SK-N-SH treated with all-trans-retinoic acid at 6 μM for 48 hours (cell line): ENCODE measurements around the gene ERGIC1.

ENCODE experiments used
- ATAC-seq: fragments of 200-7000 bp; cut with Tn5 transposase; 3 replicates; pipeline ENCODE4 v1.9.1; 2020; ENCODE audit warnings: mild to moderate bottlenecking, moderate library complexity
- ARNTL ChIP-seq: fragments of 450-650 bp; formaldehyde crosslinking; IDR thresholded peaks from 2 replicates; pipeline ENCODE4 v1.5.0; 2020; ENCODE audit warnings: low read depth, mild to moderate bottlenecking, moderate library complexity, borderline replicate concordance
- BACH2 ChIP-seq: fragments of 250-450 bp; sonication (Bioruptor Pico); IDR thresholded peaks from 2 replicates; pipeline ENCODE4 v1.9.0; 2021; ENCODE audit warnings: mild to moderate bottlenecking, borderline replicate concordance
- CSDC2 ChIP-seq: fragments of 250-450 bp; sonication (Bioruptor Pico); IDR thresholded peaks from 2 replicates; pipeline ENCODE4 v1.5.0; 2020; ENCODE audit warnings: mild to moderate bottlenecking, moderate library complexity
- GLIS3 ChIP-seq: fragments of 250-450 bp; sonication (Bioruptor Pico); IDR thresholded peaks from 2 replicates; pipeline ENCODE4 v1.5.0; 2020; ENCODE audit warnings: mild to moderate bottlenecking, moderate library complexity
- ISL1 ChIP-seq: fragments of 250-450 bp; sonication (Bioruptor Pico); IDR thresholded peaks from 2 replicates; pipeline ENCODE4 v2.1.2; 2022; ENCODE audit warnings: mild to moderate bottlenecking, moderate library complexity
- OSR1 ChIP-seq: fragments of 250-450 bp; sonication (Bioruptor Pico); IDR thresholded peaks from 2 replicates; pipeline ENCODE4 v1.8.0; 2022; ENCODE audit warnings: moderate library complexity, mild to moderate bottlenecking, inconsistent platforms
- PPARA ChIP-seq: fragments of 250-450 bp; sonication (Bioruptor Pico); IDR thresholded peaks from 2 replicates; pipeline ENCODE4 v1.5.0; 2020; ENCODE audit warnings: mild to moderate bottlenecking, borderline replicate concordance
- RARB ChIP-seq: fragments of 250-450 bp; sonication (Bioruptor Pico); IDR thresholded peaks from 2 replicates; pipeline ENCODE4 v1.8.0; 2021; ENCODE audit warnings: mild to moderate bottlenecking, moderate library complexity
- SNAI2 ChIP-seq: fragments of 250-450 bp; sonication (Bioruptor Pico); IDR thresholded peaks from 2 replicates; pipeline ENCODE4 v1.5.0; 2020; ENCODE audit warnings: mild to moderate bottlenecking, moderate library complexity
- TCF4 ChIP-seq: fragments of 250-450 bp; sonication (Bioruptor Pico); IDR thresholded peaks from 2 replicates; pipeline ENCODE4 v1.8.0; 2021; ENCODE audit warnings: mild to moderate bottlenecking, moderate library complexity, borderline replicate concordance
- TOX ChIP-seq: fragments of 250-450 bp; sonication (Bioruptor Pico); IDR thresholded peaks from 2 replicates; pipeline ENCODE4 v1.8.0; 2021; ENCODE audit warnings: mild to moderate bottlenecking, moderate library complexity, borderline replicate concordance
- ZC3H10 ChIP-seq: fragments of 250-450 bp; sonication (Bioruptor Pico); IDR thresholded peaks from 2 replicates; pipeline ENCODE4 v1.5.1; 2021; ENCODE audit warnings: mild to moderate bottlenecking, moderate library complexity
- ZFP3 ChIP-seq: fragments of 250-450 bp; sonication (Bioruptor Pico); IDR thresholded peaks from 2 replicates; pipeline ENCODE4 v1.5.0; 2020; ENCODE audit warnings: mild to moderate bottlenecking, moderate library complexity
- ZFP30 ChIP-seq: fragments of 450-650 bp; formaldehyde crosslinking; IDR thresholded peaks from 2 replicates; pipeline ENCODE4 v1.5.0; 2022; ENCODE audit warnings: mild to moderate bottlenecking, moderate library complexity
- ZNF565 ChIP-seq: fragments of 450-650 bp; formaldehyde crosslinking; conservative IDR thresholded peaks from 2 replicates; pipeline ENCODE4 v1.5.0; 2020; ENCODE audit warnings: low read depth, mild to moderate bottlenecking, moderate library complexity
- ZNF70 ChIP-seq: fragments of 450-650 bp; formaldehyde crosslinking; IDR thresholded peaks from 2 replicates; pipeline ENCODE4 v1.5.0; 2020; ENCODE audit warnings: mild to moderate bottlenecking, moderate library complexity
- ZNF8 ChIP-seq: fragments of 450-650 bp; formaldehyde crosslinking; IDR thresholded peaks from 2 replicates; pipeline ENCODE4 v1.5.0; 2020; ENCODE audit warnings: mild to moderate bottlenecking, moderate library complexity
- TF ChIP-seq, protein P1 (sequence below): fragments of 250-450 bp; sonication (Bioruptor Pico); IDR thresholded peaks from 2 replicates; pipeline ENCODE4 v1.5.1; 2021; ENCODE audit warnings: mild to moderate bottlenecking, moderate library complexity
- TF ChIP-seq, protein P2 (sequence below): fragments of 250-450 bp; sonication (Bioruptor Pico); IDR thresholded peaks from 2 replicates; pipeline ENCODE4 v1.8.0; 2020; ENCODE audit warnings: mild to moderate bottlenecking, moderate library complexity, borderline replicate concordance
- TF ChIP-seq, protein P3 (sequence below): fragments of 250-450 bp; sonication (Bioruptor Pico); IDR thresholded peaks from 2 replicates; pipeline ENCODE4 v1.5.0; 2020; ENCODE audit warnings: mild to moderate bottlenecking, moderate library complexity

Gene ERGIC1

DNA sequence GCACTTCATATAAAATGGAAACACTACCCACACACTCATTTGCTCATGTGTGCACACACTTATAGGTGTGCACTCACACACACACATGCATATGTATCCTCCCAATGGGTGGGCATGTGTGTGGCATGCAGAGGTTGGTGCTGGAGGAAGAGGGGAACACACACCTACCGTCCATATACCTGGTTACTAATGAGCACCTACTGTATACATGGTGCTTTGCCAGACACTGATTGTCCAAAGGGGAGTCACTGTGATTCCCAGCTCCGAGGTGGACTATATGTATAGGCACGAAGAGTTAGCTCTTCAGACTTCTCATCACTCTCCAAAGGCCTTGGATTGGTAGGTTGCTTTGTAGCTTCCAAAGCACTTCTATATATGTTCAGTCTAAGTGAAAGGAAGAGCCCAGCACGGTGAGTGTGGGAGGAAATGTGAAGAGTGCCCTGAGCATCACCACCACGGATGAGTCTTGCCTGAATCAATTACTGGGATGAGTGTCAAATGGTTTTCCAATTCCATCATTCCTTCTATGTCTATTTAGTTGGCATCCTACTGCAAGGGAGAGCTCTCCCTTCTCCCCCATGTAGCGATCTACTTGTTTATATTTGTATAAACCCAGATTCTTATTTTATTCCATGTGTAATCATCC lies 12.6 kb upstream of the ERGIC1 start:
- TF ChIP-seq SNAI2 (CRISPR knock-in tag) (no peak), CSDC2 (CRISPR knock-in tag) (no peak), ZNF70 (CRISPR knock-in tag) (no peak), ISL1 (CRISPR knock-in tag) (no peak), ZC3H10 (CRISPR knock-in tag) (no peak), TOX (CRISPR knock-in tag) (no peak), BACH2 (no peak), ARNTL (no peak), RARB (CRISPR knock-in tag) (no peak), TCF4 (CRISPR knock-in tag) (no peak), OSR1 (CRISPR knock-in tag) (no peak), ZNF8 (CRISPR knock-in tag) (no peak), ZFP30 (CRISPR knock-in tag) (no peak), ZNF565 (CRISPR knock-in tag) (no peak), ZFP3 (CRISPR knock-in tag) (no peak), GLIS3 (CRISPR knock-in tag) (no peak)
- TF ChIP-seq, protein P1, sequence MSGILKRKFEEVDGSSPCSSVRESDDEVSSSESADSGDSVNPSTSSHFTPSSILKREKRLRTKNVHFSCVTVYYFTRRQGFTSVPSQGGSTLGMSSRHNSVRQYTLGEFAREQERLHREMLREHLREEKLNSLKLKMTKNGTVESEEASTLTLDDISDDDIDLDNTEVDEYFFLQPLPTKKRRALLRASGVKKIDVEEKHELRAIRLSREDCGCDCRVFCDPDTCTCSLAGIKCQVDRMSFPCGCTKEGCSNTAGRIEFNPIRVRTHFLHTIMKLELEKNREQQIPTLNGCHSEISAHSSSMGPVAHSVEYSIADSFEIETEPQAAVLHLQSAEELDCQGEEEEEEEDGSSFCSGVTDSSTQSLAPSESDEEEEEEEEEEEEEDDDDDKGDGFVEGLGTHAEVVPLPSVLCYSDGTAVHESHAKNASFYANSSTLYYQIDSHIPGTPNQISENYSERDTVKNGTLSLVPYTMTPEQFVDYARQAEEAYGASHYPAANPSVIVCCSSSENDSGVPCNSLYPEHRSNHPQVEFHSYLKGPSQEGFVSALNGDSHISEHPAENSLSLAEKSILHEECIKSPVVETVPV (CRISPR knock-in tag), result no peak
- TF ChIP-seq, all 23 proteins: peak for 0
- no peak for ATAC-seq

- ATAC-seq, result no peak
- TF ChIP-seq PPARA (CRISPR knock-in tag) (no peak), RARB (CRISPR knock-in tag) (no peak), OSR1 (CRISPR knock-in tag) (no peak), ZNF565 (CRISPR knock-in tag) (no peak), ARNTL (no peak), ZC3H10 (CRISPR knock-in tag) (no peak), ZFP30 (CRISPR knock-in tag) (no peak), TOX (CRISPR knock-in tag) (no peak), GLIS3 (CRISPR knock-in tag) (no peak), SNAI2 (CRISPR knock-in tag) (no peak), ZNF70 (CRISPR knock-in tag) (no peak), CSDC2 (CRISPR knock-in tag) (no peak)
- TF ChIP-seq, protein P2, sequence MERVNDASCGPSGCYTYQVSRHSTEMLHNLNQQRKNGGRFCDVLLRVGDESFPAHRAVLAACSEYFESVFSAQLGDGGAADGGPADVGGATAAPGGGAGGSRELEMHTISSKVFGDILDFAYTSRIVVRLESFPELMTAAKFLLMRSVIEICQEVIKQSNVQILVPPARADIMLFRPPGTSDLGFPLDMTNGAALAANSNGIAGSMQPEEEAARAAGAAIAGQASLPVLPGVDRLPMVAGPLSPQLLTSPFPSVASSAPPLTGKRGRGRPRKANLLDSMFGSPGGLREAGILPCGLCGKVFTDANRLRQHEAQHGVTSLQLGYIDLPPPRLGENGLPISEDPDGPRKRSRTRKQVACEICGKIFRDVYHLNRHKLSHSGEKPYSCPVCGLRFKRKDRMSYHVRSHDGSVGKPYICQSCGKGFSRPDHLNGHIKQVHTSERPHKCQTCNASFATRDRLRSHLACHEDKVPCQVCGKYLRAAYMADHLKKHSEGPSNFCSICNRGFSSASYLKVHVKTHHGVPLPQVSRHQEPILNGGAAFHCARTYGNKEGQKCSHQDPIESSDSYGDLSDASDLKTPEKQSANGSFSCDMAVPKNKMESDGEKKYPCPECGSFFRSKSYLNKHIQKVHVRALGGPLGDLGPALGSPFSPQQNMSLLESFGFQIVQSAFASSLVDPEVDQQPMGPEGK, result no peak
Observed at GRCh38 chr5:172823840-172824362, 10.2 kb upstream of the ERGIC1 start.

DNA sequence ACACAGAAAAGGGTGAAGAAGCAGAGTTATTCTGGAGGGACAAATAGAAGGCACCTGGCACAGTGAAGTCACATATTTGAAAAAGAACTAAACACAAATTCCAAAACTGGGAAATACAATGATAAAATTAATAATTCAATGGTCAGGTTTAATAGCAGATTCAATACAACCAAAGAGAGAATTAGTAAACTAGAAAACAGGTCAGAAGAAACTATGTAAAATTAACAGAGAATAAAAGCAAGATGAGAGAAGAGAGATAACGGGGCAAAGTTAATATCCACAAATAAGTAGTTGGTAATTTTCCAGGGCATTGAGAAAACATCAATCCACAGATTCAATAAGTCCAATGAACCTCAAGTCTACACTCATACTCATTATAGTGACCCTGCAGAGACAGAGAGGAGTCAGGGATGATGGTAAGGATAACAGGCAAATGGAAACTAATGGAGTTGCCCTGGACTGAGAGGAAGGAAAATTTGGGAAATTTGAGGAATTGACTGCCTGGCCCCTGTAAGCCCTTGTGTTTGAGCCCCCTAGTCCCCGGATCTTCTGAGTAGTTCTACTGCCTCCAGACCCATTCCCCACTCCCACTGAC lies 8.3 kb upstream of the ERGIC1 start:
- ATAC-seq, result no peak
- TF ChIP-seq ZC3H10 (CRISPR knock-in tag), result no peak
- no peak for TF ChIP-seq GLIS3 (CRISPR knock-in tag)
- no peak for TF ChIP-seq ZNF565 (CRISPR knock-in tag)
- TF ChIP-seq, protein P2, result no peak
- peak; percentile 99 for TF ChIP-seq ZFP30 (CRISPR knock-in tag)
- TF ChIP-seq, protein P3, sequence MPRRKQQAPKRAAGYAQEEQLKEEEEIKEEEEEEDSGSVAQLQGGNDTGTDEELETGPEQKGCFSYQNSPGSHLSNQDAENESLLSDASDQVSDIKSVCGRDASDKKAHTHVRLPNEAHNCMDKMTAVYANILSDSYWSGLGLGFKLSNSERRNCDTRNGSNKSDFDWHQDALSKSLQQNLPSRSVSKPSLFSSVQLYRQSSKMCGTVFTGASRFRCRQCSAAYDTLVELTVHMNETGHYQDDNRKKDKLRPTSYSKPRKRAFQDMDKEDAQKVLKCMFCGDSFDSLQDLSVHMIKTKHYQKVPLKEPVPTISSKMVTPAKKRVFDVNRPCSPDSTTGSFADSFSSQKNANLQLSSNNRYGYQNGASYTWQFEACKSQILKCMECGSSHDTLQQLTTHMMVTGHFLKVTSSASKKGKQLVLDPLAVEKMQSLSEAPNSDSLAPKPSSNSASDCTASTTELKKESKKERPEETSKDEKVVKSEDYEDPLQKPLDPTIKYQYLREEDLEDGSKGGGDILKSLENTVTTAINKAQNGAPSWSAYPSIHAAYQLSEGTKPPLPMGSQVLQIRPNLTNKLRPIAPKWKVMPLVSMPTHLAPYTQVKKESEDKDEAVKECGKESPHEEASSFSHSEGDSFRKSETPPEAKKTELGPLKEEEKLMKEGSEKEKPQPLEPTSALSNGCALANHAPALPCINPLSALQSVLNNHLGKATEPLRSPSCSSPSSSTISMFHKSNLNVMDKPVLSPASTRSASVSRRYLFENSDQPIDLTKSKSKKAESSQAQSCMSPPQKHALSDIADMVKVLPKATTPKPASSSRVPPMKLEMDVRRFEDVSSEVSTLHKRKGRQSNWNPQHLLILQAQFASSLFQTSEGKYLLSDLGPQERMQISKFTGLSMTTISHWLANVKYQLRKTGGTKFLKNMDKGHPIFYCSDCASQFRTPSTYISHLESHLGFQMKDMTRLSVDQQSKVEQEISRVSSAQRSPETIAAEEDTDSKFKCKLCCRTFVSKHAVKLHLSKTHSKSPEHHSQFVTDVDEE, result no peak
